Tibial nerve (tissue), 4 donors: ENCODE data around the gene TMEM220. TPM values are rescaled to one million over a fixed set of nuclear protein-coding genes. Genes with fewer than 3 reads are reported as not detected.

Experiments
- DNase-seq, 2 donors: peaks; one replicate each; pipeline ENCODE4 v3.0.0-alpha.2; 2019; ENCODE audit warnings: low spot score in 2 of 2
- H3K27ac ChIP-seq, 4 donors: fragments of 200-600 bp; sonication (generic) in 3 of 4; one replicate each; pipeline ENCODE4 v1.5.1; 2017 to 2019; ENCODE audit warnings: mild to moderate bottlenecking in 1 of 4
- H3K27me3 ChIP-seq, 2 donors: fragments of 200-600 bp; sonication (generic) in 1 of 2; one replicate each; pipeline versions ENCODE4 v1.5.1 to v1.6.0; 2017 to 2019
- H3K36me3 ChIP-seq, 3 donors: fragments of 200-600 bp; sonication (generic); one replicate each; pipeline ENCODE4 v1.5.1; 2018 to 2019
- H3K4me1 ChIP-seq, 4 donors: fragments of 200-600 bp; sonication (generic) in 3 of 4; one replicate each; pipeline ENCODE4 v1.5.1; 2017 to 2019
- H3K4me3 ChIP-seq, 4 donors: fragments of 200-600 bp; sonication (generic) in 3 of 4; one replicate each; pipeline ENCODE4 v1.5.1; 2017 to 2019; ENCODE audit warnings: mild to moderate bottlenecking in 1 of 4, moderate library complexity in 1 of 4
- H3K9me3 ChIP-seq, 4 donors: fragments of 200-600 bp; sonication (generic) in 3 of 4; one replicate each; pipeline ENCODE4 v1.5.1; 2017 to 2019
- CTCF ChIP-seq, 5 experiments: fragments of 200-600 bp in 3 of 5; fragments of 450-650 bp in 2 of 5; sonication (generic) in 3 of 5; IDR thresholded peaks; one replicate each; pipeline ENCODE4 v1.5.1; 2016 to 2019; ENCODE audit warnings: antibody characterized with exemption in 5 of 5, mild to moderate bottlenecking in 3 of 5, moderate library complexity in 2 of 5
- EP300 ChIP-seq, 2 donors: sonication (generic); formaldehyde crosslinking; IDR thresholded peaks; one replicate each; pipeline ENCODE4 v1.6.1; 2017; ENCODE audit warnings: antibody characterized with exemption in 2 of 2, mild to moderate bottlenecking in 1 of 2
- POLR2A ChIP-seq, 2 donors: fragments of 450-650 bp; IDR thresholded peaks; one replicate each; pipeline ENCODE4 v1.6.1; 2017; ENCODE audit warnings: antibody characterized with exemption in 2 of 2, mild to moderate bottlenecking in 2 of 2, moderate library complexity in 2 of 2
- WGBS, 2 donors: methylation state at CpG; one replicate each; pipeline ENCODE4 v1.1.5; 2018; 5-methylcytosine and 5-hydroxymethylcytosine counted together
- total RNA-seq, 4 donors: library from RNA; depleted of rRNA; stranded (reverse); fragments of >200 nt; gene quantifications; one replicate each; pipeline ENCODE4 v1.1.0, GENCODE V29; 2016

Gene TMEM220
- total RNA-seq, 4 donors from 2014 or later, result 4.5 to 9.2 (median 8.9) TPM

GRCh38 chr17:10775740-10776356, 46.0 kb upstream of the TMEM220 start:
- H3K4me1 ChIP-seq, result peaks cover 0 to 4% (median 0%) of the 10 kb centered on the region in 4 donors
- H3K36me3 ChIP-seq, result no peaks in the 10 kb centered on the region
- no peak for DNase-seq
- H3K27ac ChIP-seq, result no peak overlapping the region
- peaks cover 0 to 12% (median 4%) of the 10 kb centered on the region in 4 donors for H3K9me3 ChIP-seq
- WGBS, 2 donors, result 68 to 77% methylated on average over 5 of the region's 5 CpGs
- H3K4me3 ChIP-seq, result no peak overlapping the region
- TF ChIP-seq CTCF (IDR thresholded peaks at IDR 0.05) (no peak), EP300 (IDR thresholded peaks at IDR 0.05) (no peak), POLR2A (IDR thresholded peaks at IDR 0.05) (no peak)
- no peaks in the 10 kb centered on the region for H3K27me3 ChIP-seq

- no peaks in the 10 kb centered on the region for H3K36me3 ChIP-seq
- H3K4me1 ChIP-seq, result peaks cover 0 to 4% (median 0%) of the 10 kb centered on the region in 4 donors
- TF ChIP-seq POLR2A (IDR thresholded peaks at IDR 0.05) (no peak), EP300 (IDR thresholded peaks at IDR 0.05) (no peak), CTCF (IDR thresholded peaks at IDR 0.05) (no peak)
- H3K27ac ChIP-seq, result no peak overlapping the region
- H3K9me3 ChIP-seq, result peaks cover 0 to 12% (median 4%) of the 10 kb centered on the region in 4 donors
- no peaks in the 10 kb centered on the region for H3K27me3 ChIP-seq
- DNase-seq, result no peak
- H3K4me3 ChIP-seq, result no peak overlapping the region
- WGBS, 2 donors, result 91 to 95% methylated on average over 4 of the region's 4 CpGs
Observed at GRCh38 chr17:10775058-10775457, 45.2 kb upstream of the TMEM220 start.

GRCh38 chr17:10773391-10773790, 43.6 kb upstream of the TMEM220 start:
- TF ChIP-seq EP300 (IDR thresholded peaks at IDR 0.05) (no peak), POLR2A (IDR thresholded peaks at IDR 0.05) (no peak)
- no peaks in the 10 kb centered on the region for H3K27me3 ChIP-seq
- WGBS, 2 donors, result 41 to 54% methylated on average over 2 of the region's 2 CpGs
- H3K4me3 ChIP-seq, result no peak overlapping the region
- peaks cover 0 to 17% (median 4%) of the 10 kb centered on the region in 4 donors for H3K9me3 ChIP-seq
- DNase-seq, result no peak
- peaks cover 0 to 5% (median 0%) of the 10 kb centered on the region in 3 donors for H3K36me3 ChIP-seq
- peaks cover 0 to 11% (median 0%) of the 10 kb centered on the region in 4 donors for H3K4me1 ChIP-seq
- H3K27ac ChIP-seq, result no peak overlapping the region

GRCh38 chr17:10772425-10773380, 42.9 kb upstream of the TMEM220 start:
- TF ChIP-seq POLR2A (IDR thresholded peaks at IDR 0.05), result no peak
- TF ChIP-seq CTCF (IDR thresholded peaks at IDR 0.05), result peak in 3 of 5 experiments; percentile 21 to 47 (median 23)
- H3K27me3 ChIP-seq, result no peaks in the 10 kb centered on the region
- H3K27ac ChIP-seq, result no peak overlapping the region
- H3K36me3 ChIP-seq, result peaks cover 0 to 12% (median 0%) of the 10 kb centered on the region in 3 donors
- DNase-seq, result no peak
- peaks cover 0 to 19% (median 4%) of the 10 kb centered on the region in 4 donors for H3K9me3 ChIP-seq
- no peak overlapping the region for H3K4me3 ChIP-seq
- peaks cover 0 to 11% (median 0%) of the 10 kb centered on the region in 4 donors for H3K4me1 ChIP-seq
- whole genome bisulfite sequencing, 2 donors, result 35 to 39% methylated on average over 9 of the region's 9 CpGs

- Histone ChIP-seq H3K4me3 (no peak overlapping the region), H3K36me3 (peaks cover 0 to 27% (median 0%) of the 10 kb centered on the region in 3 donors), H3K27me3 (no peaks in the 10 kb centered on the region), H3K27ac (no peak overlapping the region), H3K4me1 (peaks cover 0 to 11% (median 0%) of the 10 kb centered on the region in 4 donors), H3K9me3 (peaks cover 0 to 20% (median 4%) of the 10 kb centered on the region in 4 donors)
- TF ChIP-seq EP300 (IDR thresholded peaks at IDR 0.05) (no peak), CTCF (IDR thresholded peaks at IDR 0.05) (no peak), POLR2A (IDR thresholded peaks at IDR 0.05) (no peak)
- no peak for DNase-seq
- 75 to 82% methylated on average over 2 of the region's 2 CpGs for WGBS, 2 donors
Observed at GRCh38 chr17:10771148-10771547, 41.3 kb upstream of the TMEM220 start.
